NT2/D1 (cell line): Measurements from ENCODE around the gene TMEM225B.
"Not testable (repeated sequence)": the region's sequence is repeated elsewhere in the genome, so short reads cannot be mapped to it uniquely, and the experiment has no call there.

Experiments
- DNase-seq: peaks from one replicate; pipeline ENCODE4 v3.0.0-alpha.2; 2011; ENCODE audit warnings: low read depth, low spot score
- H3K27me3 ChIP-seq: 2 replicates; pipeline ENCODE4 v1.6.0; 2011; ENCODE audit warnings: mild to moderate bottlenecking; ENCODE audit not compliant: insufficient read length, insufficient read depth
- H3K36me3 ChIP-seq: 2 replicates; pipeline ENCODE4 v1.6.1; 2011; ENCODE audit warnings: mild to moderate bottlenecking, low read length, mixed read lengths; ENCODE audit not compliant: insufficient read depth, insufficient read length
- H3K4me1 ChIP-seq: 2 replicates; pipeline ENCODE4 v1.5.1; 2011; ENCODE audit not compliant: insufficient read depth, insufficient read length
- H3K4me3 ChIP-seq: 2 replicates; pipeline ENCODE4 v1.5.1; 2011; ENCODE audit warnings: low read depth; ENCODE audit not compliant: insufficient read length
- H3K9ac ChIP-seq: 2 replicates; pipeline ENCODE4 v1.6.0; 2011; ENCODE audit warnings: low read depth; ENCODE audit not compliant: insufficient read length
- H3K9me3 ChIP-seq: 2 replicates; pipeline ENCODE4 v1.5.1; 2011; ENCODE audit warnings: mild to moderate bottlenecking, low read length; ENCODE audit not compliant: insufficient read depth
- SUZ12 ChIP-seq: IDR thresholded peaks from 2 replicates; pipeline ENCODE4 v1.6.1; 2011; ENCODE audit not compliant: insufficient read length, insufficient read depth; ENCODE audit errors: extremely low read depth
- YY1 ChIP-seq: IDR thresholded peaks from 2 replicates; pipeline ENCODE4 v1.6.1; 2011; ENCODE audit not compliant: insufficient read length, insufficient read depth
- ZNF274 ChIP-seq: IDR thresholded peaks from 2 replicates; pipeline ENCODE4 v1.6.1; 2011; ENCODE audit warnings: mild to moderate bottlenecking, low read depth, low read length

The TMEM225B gene

DNA sequence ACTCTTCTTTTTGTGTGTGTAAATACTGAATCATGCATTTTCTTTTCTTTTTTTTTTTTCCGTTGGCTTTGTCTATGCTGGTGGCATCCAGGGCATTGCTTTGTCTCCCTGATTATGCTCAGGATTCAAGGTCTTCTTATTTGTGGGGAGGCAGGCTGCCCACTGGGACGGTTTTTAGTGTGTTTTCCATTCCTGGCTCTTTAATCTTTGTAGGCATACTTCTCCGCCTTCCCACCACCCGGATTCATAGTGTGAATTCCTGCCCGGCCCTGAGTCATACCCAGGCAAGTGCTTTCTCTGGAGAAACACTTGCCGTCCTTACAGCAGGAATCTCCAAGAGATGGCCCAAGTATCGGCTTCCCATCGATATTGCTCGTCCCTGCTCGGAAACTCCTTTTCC is 34.4 kb upstream of the TMEM225B start:
- Histone ChIP-seq H3K9ac (no peak overlapping the region), H3K36me3 (peaks cover 66% of the 10 kb centered on the region), H3K4me3 (no peak overlapping the region), H3K9me3 (no peaks in the 10 kb centered on the region), H3K4me1 (peaks cover 2% of the 10 kb centered on the region), H3K27me3 (no peaks in the 10 kb centered on the region)
- no peak for DNase-seq
- TF ChIP-seq YY1 (no peak), SUZ12 (no peak), ZNF274 (no peak)

DNA sequence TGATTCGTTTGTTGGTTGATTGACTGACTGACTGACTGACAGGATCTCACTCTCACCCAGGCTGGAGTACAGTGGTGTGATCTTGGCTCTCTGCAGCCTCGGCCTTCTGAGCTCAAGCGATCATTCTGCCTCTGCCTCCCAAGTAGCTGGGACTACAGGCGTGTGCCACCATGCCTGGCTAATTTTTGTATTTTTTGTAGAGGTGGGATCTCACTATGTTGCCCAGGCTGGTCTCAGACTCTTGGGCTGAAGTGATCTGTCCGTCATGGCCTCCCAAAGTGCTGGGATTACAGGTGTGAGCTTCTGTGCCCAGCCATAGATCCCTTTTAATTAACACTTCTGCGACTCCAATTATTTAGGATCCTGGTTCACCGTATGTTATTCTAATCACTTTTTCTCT is 29.3 kb upstream of the TMEM225B start:
- H3K9ac ChIP-seq, H3K4me1 ChIP-seq, H3K27me3 ChIP-seq, H3K9me3 ChIP-seq, H3K4me3 ChIP-seq, DNase-seq: not testable (repeated sequence)
- H3K36me3 ChIP-seq: peaks cover 89% of the 10 kb centered on the region

DNA sequence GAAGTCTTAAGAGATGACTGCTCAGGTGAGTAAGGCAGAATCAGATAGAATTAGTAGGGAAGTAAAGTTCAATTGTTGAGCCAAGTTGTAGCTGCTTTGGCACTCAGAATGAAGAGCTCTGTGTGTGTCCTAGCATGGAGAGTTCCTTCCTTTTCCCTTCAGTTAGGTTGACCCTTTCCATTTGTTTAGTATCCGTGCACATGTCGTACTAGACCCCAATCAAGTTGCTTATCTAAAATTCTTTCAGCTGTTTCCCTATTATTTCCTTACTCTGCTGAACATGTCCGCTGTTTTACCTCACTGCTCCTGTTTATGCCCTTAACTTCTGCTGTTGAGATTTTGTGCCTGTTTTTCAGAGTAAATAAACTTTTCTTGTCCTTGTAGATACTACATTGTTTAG is 26.3 kb upstream of the TMEM225B start:
- Histone ChIP-seq H3K9ac (no peak overlapping the region), H3K9me3 (no peaks in the 10 kb centered on the region), H3K27me3 (no peaks in the 10 kb centered on the region), H3K4me1 (no peaks in the 10 kb centered on the region), H3K4me3 (no peak overlapping the region), H3K36me3 (peaks cover 74% of the 10 kb centered on the region)
- no peak for TF ChIP-seq ZNF274
- no peak for TF ChIP-seq YY1
- TF ChIP-seq SUZ12: no peak
- no peak for DNase-seq

DNA sequence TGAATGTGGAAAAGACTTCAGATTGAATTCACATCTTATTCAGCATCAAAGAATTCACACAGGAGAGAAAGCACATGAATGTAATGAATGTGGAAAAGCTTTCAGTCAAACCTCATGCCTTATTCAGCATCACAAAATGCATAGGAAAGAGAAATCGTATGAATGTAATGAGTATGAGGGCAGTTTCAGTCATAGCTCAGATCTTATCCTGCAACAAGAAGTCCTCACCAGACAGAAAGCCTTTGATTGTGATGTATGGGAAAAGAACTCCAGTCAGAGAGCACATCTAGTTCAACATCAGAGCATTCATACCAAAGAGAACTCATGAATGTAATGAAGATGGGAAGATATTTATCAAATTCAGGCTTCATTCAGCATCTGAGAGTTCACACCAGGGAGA is 24.8 kb upstream of the TMEM225B start:
- Histone ChIP-seq H3K9ac (no peak overlapping the region), H3K9me3 (no peaks in the 10 kb centered on the region), H3K4me1 (no peaks in the 10 kb centered on the region), H3K36me3 (peaks cover 64% of the 10 kb centered on the region), H3K4me3 (no peak overlapping the region), H3K27me3 (no peaks in the 10 kb centered on the region)
- DNase-seq: no peak
- TF ChIP-seq SUZ12: no peak
- no peak for TF ChIP-seq YY1
- no peak for TF ChIP-seq ZNF274

DNA sequence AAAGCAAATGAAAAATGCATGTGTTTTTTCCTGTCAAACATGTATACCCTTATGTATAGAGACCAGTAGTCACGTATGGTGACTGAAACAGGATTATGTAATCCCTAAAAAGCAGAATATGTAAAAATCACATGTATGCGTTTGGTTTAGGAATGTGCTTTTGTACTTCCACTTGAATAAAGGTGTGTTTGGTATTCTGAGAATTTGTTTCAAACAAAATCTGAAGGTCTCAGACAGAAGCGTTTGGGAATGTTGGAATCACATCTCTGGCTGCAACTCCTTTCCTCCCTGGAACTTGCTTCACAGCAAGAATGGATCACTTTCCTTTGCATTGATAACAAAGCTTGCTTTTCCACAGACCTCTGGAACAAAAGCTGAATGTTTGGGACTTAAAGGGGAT is 21.8 kb upstream of the TMEM225B start:
- peaks cover 37% of the 10 kb centered on the region for H3K36me3 ChIP-seq
- TF ChIP-seq ZNF274: no peak
- no peak for TF ChIP-seq YY1
- TF ChIP-seq SUZ12: no peak
- no peak overlapping the region for H3K4me3 ChIP-seq
- no peak overlapping the region for H3K9ac ChIP-seq
- H3K9me3 ChIP-seq: no peaks in the 10 kb centered on the region
- H3K27me3 ChIP-seq: no peaks in the 10 kb centered on the region
- DNase-seq: no peak
- H3K4me1 ChIP-seq: no peaks in the 10 kb centered on the region

DNA sequence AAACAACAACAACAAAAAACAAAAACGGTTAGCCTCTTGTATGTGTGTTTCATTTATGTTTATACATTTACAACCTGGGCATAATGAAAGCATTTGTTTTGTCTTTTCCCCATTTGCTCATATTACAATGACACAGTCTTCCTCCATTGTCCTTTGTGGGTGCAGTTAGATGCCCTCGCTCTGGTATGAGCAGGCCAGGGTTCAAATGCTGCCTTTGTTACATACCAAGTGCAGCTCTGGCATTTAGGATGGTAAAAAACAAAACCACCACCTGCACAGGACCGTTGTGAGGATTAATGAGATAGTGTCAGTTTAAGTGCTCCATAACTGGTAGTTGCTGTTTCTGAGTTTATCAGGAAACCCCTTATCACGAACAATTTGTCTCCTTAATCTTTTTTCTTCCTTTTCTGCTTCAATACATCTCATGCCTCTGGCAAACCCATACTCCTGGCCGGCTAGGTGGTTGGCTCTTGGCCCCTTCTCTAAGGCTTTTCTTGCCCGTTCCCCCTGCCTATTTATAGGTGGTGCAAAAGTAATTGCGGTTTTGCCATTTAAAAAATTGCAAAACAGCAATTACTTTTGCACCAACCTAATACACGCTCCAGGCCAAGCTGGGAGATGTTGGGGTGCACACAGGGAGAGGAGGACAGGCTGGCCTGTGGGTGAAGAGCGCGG is 18.6 kb upstream of the TMEM225B start:
- DNase-seq: no peak
- Histone ChIP-seq H3K4me3 (peak overlapping the region; percentile 54), H3K9ac (peak overlapping the region; percentile 82), H3K36me3 (peaks cover 7% of the 10 kb centered on the region), H3K27me3 (no peaks in the 10 kb centered on the region), H3K9me3 (no peaks in the 10 kb centered on the region), H3K4me1 (no peaks in the 10 kb centered on the region)
- TF ChIP-seq ZNF274 (no peak), YY1 (no peak)

DNA sequence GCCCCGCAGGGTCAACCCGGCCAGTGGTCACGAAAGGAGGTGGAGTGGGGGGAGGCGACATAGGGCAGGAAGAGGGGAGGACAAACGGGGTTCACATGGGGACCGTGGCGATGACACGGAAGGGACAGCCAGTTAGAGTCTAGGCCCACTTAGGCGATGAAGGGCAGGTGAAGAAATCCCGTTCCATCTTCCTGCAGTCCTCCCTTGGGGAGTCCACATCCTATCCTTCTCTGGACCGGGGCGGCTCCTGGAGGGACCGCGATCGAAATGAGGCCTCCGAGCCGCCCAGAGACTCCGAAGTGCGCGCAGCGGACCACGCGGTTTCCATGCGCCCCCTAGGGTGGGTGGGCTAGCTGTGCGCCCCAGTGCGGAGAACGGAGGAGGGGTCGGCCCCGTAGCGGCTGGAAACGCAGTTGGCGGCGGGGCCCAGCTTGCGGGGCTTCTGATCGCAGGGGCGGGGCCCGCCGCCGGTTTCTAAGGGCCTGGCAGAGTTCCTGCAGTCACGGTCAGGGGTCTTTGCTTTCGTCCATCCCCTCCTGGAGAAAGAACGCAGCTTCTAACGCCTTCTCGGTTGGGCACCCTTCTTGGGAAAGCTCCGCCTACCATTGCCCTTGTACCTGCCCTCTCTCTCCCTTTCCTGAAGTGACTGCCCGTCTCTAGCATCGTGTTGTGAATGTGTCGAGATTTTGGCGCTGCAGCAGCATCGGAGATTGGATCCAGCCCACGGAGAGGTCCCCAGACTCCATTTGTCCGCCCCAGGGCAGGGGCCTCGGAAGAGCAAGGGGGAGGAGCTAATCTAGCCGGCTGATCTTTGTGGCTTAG is 17.9 kb upstream of the TMEM225B start:
- TF ChIP-seq ZNF274 (no peak), SUZ12 (no peak), YY1 (no peak)
- Histone ChIP-seq H3K9me3 (no peaks in the 10 kb centered on the region), H3K4me1 (no peaks in the 10 kb centered on the region), H3K36me3 (no peaks in the 10 kb centered on the region), H3K4me3 (peak overlapping the region; percentile 54), H3K27me3 (no peaks in the 10 kb centered on the region), H3K9ac (peak overlapping the region; percentile 82)
- peak; percentile 49 for DNase-seq

DNA sequence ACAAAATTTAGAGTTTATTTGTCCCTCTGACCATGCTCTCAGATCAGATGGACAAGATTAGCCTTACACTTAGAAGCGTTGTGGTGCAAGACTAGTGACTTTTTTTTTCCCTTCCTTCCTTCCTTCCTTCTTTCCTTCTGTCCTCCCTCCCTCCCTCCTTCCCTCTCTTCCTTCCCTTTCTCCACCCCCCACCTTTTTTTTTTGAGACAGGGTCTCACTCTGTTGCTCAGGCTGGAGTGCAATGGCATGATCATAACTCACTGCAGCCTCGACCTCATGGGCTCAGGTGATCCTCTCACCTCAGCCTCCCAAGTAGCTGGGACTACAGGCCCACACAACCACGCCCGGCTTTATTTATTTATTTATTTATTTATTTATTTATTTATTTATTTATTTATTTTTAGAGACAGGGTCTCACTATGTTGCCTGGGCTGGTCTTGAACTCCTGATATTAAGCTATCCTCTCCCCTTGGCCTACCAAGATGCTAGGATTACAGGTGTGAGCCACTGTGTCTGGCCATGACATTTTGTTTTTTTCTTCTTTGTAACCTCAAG is 17.2 kb upstream of the TMEM225B start:
- H3K9ac ChIP-seq: peak overlapping the region; percentile 82
- not testable (repeated sequence) for H3K4me1 ChIP-seq, H3K36me3 ChIP-seq, DNase-seq, H3K27me3 ChIP-seq, H3K9me3 ChIP-seq
- peak overlapping the region; percentile 54 for H3K4me3 ChIP-seq
